ENCODE data around the gene SERPINA4. TPM values are rescaled to one million over a fixed set of nuclear protein-coding genes. Genes with fewer than 3 reads are reported as not detected.
A peak's percentile ranks its signal among the peaks of the same experiment; 100 is the strongest.

The SERPINA4 gene
- total and polyA plus RNA-seq, 2 of the 13 experiments (the other 11 are each of a cell fraction or from before 2014, with no cell fraction given): 39.1 to 57.8 TPM

DNA sequence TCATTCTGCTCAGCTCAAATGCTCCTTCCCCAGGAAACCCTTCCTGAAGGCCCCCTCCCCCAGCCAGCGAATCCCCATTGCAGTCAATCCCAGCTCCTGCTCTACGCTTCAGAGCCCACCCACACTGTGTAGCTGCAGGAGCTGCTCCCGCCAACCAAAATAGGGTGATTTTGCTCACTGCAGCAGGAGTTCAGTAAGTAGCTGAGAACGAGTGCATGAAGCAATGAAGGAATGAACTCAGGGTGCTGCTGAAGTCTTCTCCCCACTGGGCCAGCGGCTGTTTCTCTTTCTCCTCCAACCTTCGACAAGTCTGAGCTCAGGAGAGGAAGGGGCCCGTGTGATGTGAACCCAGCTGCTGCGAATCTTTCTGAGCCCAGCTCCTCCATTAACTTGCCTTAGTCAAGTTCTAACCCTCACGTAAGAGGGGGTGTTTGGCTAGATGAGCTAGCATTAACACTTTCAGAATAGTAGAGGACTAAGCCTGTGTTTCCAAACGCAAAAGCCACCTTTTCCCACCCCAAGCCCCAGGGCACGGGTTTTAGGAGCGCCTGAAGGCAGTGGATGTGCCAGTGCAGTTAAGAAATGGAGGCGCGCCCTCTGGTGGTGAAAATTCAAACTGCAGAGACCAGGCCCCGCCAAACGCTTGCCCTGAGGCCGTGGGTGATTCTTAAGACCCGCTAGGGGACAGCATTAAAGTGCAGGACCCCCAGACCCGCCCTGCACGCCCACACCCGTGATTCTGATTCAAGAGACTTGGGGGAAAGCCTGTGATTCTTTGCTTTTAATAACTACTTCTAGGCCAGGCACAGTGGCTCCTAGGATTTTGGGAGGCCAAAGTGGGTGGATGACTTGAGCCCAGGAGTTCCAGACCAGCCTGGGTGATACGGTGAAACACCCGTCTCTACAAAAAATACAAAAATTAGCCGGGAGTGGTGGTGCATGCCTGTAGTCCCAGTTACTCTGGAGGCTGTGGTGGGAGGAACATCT is 11.9 kb upstream of the SERPINA4 start (continued):
- TF ChIP-seq ZNF101 (CRISPR knock-in tag; IDR thresholded peaks at IDR 0.05; ENCODE audit: borderline replicate concordance, low read depth) (no peak), RBM39 (IDR thresholded peaks at IDR 0.05; ENCODE audit: low read depth, low read length, poor library complexity, severe bottlenecking) (peak; percentile 53), SRF (IDR thresholded peaks at IDR 0.05; ENCODE audit: low read depth, low read length) (no peak), ETV5 (CRISPR knock-in tag; IDR thresholded peaks at IDR 0.05; ENCODE audit: borderline replicate concordance) (no peak), ZFP62 (CRISPR knock-in tag; IDR thresholded peaks at IDR 0.05) (no peak), GATAD2A (CRISPR knock-in tag; IDR thresholded peaks at IDR 0.05) (peak; percentile 52; the same call in 1 of the 2 replicates), KAT2B (IDR thresholded peaks at IDR 0.05; ENCODE audit: borderline replicate concordance, low read depth, low read length) (no peak), SNAI1 (CRISPR knock-in tag; IDR thresholded peaks at IDR 0.05; ENCODE audit: borderline replicate concordance) (peak; percentile 35; the same call in 1 of the 2 replicates)
- TF ChIP-seq, protein P1, sequence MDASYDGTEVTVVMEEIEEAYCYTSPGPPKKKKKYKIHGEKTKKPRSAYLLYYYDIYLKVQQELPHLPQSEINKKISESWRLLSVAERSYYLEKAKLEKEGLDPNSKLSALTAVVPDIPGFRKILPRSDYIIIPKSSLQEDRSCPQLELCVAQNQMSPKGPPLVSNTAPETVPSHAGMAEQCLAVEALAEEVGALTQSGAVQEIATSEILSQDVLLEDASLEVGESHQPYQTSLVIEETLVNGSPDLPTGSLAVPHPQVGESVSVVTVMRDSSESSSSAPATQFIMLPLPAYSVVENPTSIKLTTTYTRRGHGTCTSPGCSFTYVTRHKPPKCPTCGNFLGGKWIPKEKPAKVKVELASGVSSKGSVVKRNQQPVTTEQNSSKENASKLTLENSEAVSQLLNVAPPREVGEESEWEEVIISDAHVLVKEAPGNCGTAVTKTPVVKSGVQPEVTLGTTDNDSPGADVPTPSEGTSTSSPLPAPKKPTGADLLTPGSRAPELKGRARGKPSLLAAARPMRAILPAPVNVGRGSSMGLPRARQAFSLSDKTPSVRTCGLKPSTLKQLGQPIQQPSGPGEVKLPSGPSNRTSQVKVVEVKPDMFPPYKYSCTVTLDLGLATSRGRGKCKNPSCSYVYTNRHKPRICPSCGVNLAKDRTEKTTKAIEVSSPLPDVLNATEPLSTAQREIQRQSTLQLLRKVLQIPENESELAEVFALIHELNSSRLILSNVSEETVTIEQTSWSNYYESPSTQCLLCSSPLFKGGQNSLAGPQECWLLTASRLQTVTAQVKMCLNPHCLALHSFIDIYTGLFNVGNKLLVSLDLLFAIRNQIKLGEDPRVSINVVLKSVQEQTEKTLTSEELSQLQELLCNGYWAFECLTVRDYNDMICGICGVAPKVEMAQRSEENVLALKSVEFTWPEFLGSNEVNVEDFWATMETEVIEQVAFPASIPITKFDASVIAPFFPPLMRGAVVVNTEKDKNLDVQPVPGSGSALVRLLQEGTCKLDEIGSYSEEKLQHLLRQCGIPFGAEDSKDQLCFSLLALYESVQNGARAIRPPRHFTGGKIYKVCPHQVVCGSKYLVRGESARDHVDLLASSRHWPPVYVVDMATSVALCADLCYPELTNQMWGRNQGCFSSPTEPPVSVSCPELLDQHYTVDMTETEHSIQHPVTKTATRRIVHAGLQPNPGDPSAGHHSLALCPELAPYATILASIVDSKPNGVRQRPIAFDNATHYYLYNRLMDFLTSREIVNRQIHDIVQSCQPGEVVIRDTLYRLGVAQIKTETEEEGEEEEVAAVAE (CRISPR knock-in tag; IDR thresholded peaks at IDR 0.05; ENCODE audit: borderline replicate concordance): no peak
- TF ChIP-seq, protein P2, sequence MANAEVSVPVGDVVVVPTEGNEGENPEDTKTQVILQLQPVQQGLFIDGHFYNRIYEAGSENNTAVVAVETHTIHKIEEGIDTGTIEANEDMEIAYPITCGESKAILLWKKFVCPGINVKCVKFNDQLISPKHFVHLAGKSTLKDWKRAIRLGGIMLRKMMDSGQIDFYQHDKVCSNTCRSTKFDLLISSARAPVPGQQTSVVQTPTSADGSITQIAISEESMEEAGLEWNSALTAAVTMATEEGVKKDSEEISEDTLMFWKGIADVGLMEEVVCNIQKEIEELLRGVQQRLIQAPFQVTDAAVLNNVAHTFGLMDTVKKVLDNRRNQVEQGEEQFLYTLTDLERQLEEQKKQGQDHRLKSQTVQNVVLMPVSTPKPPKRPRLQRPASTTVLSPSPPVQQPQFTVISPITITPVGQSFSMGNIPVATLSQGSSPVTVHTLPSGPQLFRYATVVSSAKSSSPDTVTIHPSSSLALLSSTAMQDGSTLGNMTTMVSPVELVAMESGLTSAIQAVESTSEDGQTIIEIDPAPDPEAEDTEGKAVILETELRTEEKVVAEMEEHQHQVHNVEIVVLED (CRISPR knock-in tag; IDR thresholded peaks at IDR 0.05; ENCODE audit: borderline replicate concordance): no peak
- TF ChIP-seq, protein P3, sequence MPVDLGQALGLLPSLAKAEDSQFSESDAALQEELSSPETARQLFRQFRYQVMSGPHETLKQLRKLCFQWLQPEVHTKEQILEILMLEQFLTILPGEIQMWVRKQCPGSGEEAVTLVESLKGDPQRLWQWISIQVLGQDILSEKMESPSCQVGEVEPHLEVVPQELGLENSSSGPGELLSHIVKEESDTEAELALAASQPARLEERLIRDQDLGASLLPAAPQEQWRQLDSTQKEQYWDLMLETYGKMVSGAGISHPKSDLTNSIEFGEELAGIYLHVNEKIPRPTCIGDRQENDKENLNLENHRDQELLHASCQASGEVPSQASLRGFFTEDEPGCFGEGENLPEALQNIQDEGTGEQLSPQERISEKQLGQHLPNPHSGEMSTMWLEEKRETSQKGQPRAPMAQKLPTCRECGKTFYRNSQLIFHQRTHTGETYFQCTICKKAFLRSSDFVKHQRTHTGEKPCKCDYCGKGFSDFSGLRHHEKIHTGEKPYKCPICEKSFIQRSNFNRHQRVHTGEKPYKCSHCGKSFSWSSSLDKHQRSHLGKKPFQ (CRISPR knock-in tag; IDR thresholded peaks at IDR 0.05; ENCODE audit: insufficient replicate concordance): no peak
- TF ChIP-seq, protein P4, sequence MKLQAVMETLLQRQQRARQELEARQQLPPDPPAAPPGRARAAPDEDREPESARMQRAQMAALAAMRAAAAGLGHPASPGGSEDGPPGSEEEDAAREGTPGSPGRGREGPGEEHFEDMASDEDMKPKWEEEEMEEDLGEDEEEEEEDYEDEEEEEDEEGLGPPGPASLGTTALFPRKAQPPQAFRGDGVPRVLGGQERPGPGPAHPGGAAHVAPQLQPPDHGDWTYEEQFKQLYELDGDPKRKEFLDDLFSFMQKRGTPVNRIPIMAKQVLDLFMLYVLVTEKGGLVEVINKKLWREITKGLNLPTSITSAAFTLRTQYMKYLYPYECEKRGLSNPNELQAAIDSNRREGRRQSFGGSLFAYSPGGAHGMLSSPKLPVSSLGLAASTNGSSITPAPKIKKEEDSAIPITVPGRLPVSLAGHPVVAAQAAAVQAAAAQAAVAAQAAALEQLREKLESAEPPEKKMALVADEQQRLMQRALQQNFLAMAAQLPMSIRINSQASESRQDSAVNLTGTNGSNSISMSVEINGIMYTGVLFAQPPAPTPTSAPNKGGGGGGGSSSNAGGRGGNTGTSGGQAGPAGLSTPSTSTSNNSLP (IDR thresholded peaks at IDR 0.05; ENCODE audit: low read depth, low read length): no peak

Data from HepG2 (cell line).